ENCODE measurements around the gene WWTR1.

Gene WWTR1

GRCh38 chr3:149476225-149476624, 181.6 kb downstream of the WWTR1 start:
- FAIRE-seq: no peak
- DNase-seq (ENCODE audit: insufficient read length, low spot score): no peak

GRCh38 chr3:149475451-149476060, 182.3 kb downstream of the WWTR1 start:
- no peak for TF ChIP-seq POLR2A (IDR thresholded peaks at IDR 0.05; ENCODE audit: low read depth, low read length)
- FAIRE-seq: no peak
- no peak for DNase-seq (ENCODE audit: insufficient read length, low spot score)

More at GRCh38 chr3:149476225-149476624, 181.6 kb downstream of the WWTR1 start:
- no peak for TF ChIP-seq POLR2A (IDR thresholded peaks at IDR 0.05; ENCODE audit: low read depth, low read length)

GRCh38 chr3:149474250-149474817, 183.5 kb downstream of the WWTR1 start, which contains the start of gene TM4SF4:
Gene TM4SF4 (plus strand): TSS chr3:149474697. CDS start chr3:149474878, 181 bp downstream.
- FAIRE-seq: no peak
- no peak for DNase-seq (ENCODE audit: insufficient read length, low spot score)
- TF ChIP-seq POLR2A (IDR thresholded peaks at IDR 0.05; ENCODE audit: low read depth, low read length): no peak

GRCh38 chr3:149473357-149474249, 184.2 kb downstream of the WWTR1 start:
- peak; percentile 89 for FAIRE-seq
- peak; percentile 25 for DNase-seq (ENCODE audit: insufficient read length, low spot score)
- TF ChIP-seq POLR2A (IDR thresholded peaks at IDR 0.05; ENCODE audit: low read depth, low read length): no peak

GRCh38 chr3:149472030-149472797, 185.6 kb downstream of the WWTR1 start:
- TF ChIP-seq POLR2A (IDR thresholded peaks at IDR 0.05; ENCODE audit: low read depth, low read length): no peak
- no peak for DNase-seq (ENCODE audit: insufficient read length, low spot score)
- FAIRE-seq: no peak

GRCh38 chr3:149470381-149470780, 187.4 kb downstream of the WWTR1 start:
- no peak for FAIRE-seq
- DNase-seq (ENCODE audit: insufficient read length, low spot score): no peak
- no peak for TF ChIP-seq POLR2A (IDR thresholded peaks at IDR 0.05; ENCODE audit: low read depth, low read length)

GRCh38 chr3:149468504-149469212, 189.2 kb downstream of the WWTR1 start:
- FAIRE-seq: no peak
- no peak for TF ChIP-seq POLR2A (IDR thresholded peaks at IDR 0.05; ENCODE audit: low read depth, low read length)

More at GRCh38 chr3:149468504-149469212, 189.2 kb downstream of the WWTR1 start:
- no peak for DNase-seq (ENCODE audit: insufficient read length, low spot score)

Data from H54 (cell line).